ENCODE results near the gene SLC51B.

Gene SLC51B

GRCh38 chr15:65060641-65061397 lies 15.6 kb downstream of the SLC51B start:
- Histone ChIP-seq H3K36me3 (ENCODE audit: low read depth) (no peaks in the 10 kb centered on the region), H3K9me3 (ENCODE audit: severe bottlenecking) (no peaks in the 10 kb centered on the region)
- TF ChIP-seq CTCF (IDR thresholded peaks at IDR 0.05; ENCODE audit: poor library complexity, severe bottlenecking): no peak

GRCh38 chr15:65062061-65062460 lies 16.9 kb downstream of the SLC51B start:
- Histone ChIP-seq H3K4me3 (ENCODE audit: severe bottlenecking) (no peak overlapping the region), H3K9me3 (ENCODE audit: severe bottlenecking) (no peaks in the 10 kb centered on the region), H3K27ac (ENCODE audit: poor library complexity, severe bottlenecking) (no peak overlapping the region), H3K36me3 (ENCODE audit: low read depth) (no peaks in the 10 kb centered on the region), H3K27me3 (ENCODE audit: insufficient read depth, poor library complexity, severe bottlenecking) (peaks cover 16% of the 10 kb centered on the region), H3K4me1 (ENCODE audit: insufficient read depth, poor library complexity, severe bottlenecking) (no peaks in the 10 kb centered on the region)
- no peak for ATAC-seq (ENCODE audit: low read depth)
- no peak for TF ChIP-seq CTCF (IDR thresholded peaks at IDR 0.05; ENCODE audit: poor library complexity, severe bottlenecking)
- no peak for DNase-seq (ENCODE audit: low spot score)

More at GRCh38 chr15:65060641-65061397, 15.6 kb downstream of the SLC51B start:
- ATAC-seq (ENCODE audit: low read depth): no peak
- H3K27ac ChIP-seq (ENCODE audit: poor library complexity, severe bottlenecking): no peak overlapping the region
- H3K4me1 ChIP-seq (ENCODE audit: insufficient read depth, poor library complexity, severe bottlenecking): no peaks in the 10 kb centered on the region
- H3K27me3 ChIP-seq (ENCODE audit: insufficient read depth, poor library complexity, severe bottlenecking): peaks cover 4% of the 10 kb centered on the region
- DNase-seq (ENCODE audit: low spot score): no peak
- no peak overlapping the region for H3K4me3 ChIP-seq (ENCODE audit: severe bottlenecking)

GRCh38 chr15:65062726-65063125 lies 17.5 kb downstream of the SLC51B start:
- no peaks in the 10 kb centered on the region for H3K4me1 ChIP-seq (ENCODE audit: insufficient read depth, poor library complexity, severe bottlenecking)
- H3K36me3 ChIP-seq (ENCODE audit: low read depth): no peaks in the 10 kb centered on the region
- H3K9me3 ChIP-seq (ENCODE audit: severe bottlenecking): no peaks in the 10 kb centered on the region
- DNase-seq (ENCODE audit: low spot score) (no peak), ATAC-seq (ENCODE audit: low read depth) (no peak)
- peaks cover 22% of the 10 kb centered on the region for H3K27me3 ChIP-seq (ENCODE audit: insufficient read depth, poor library complexity, severe bottlenecking)
- no peak for TF ChIP-seq CTCF (IDR thresholded peaks at IDR 0.05; ENCODE audit: poor library complexity, severe bottlenecking)
- H3K4me3 ChIP-seq (ENCODE audit: severe bottlenecking): no peak overlapping the region
- H3K27ac ChIP-seq (ENCODE audit: poor library complexity, severe bottlenecking): no peak overlapping the region

- no peak for ATAC-seq (ENCODE audit: low read depth)
- Histone ChIP-seq H3K27me3 (ENCODE audit: insufficient read depth, poor library complexity, severe bottlenecking) (peaks cover 30% of the 10 kb centered on the region), H3K4me1 (ENCODE audit: insufficient read depth, poor library complexity, severe bottlenecking) (no peaks in the 10 kb centered on the region), H3K4me3 (ENCODE audit: severe bottlenecking) (no peak overlapping the region), H3K9me3 (ENCODE audit: severe bottlenecking) (no peaks in the 10 kb centered on the region), H3K36me3 (ENCODE audit: low read depth) (no peaks in the 10 kb centered on the region), H3K27ac (ENCODE audit: poor library complexity, severe bottlenecking) (no peak overlapping the region)
- no peak for TF ChIP-seq CTCF (IDR thresholded peaks at IDR 0.05; ENCODE audit: poor library complexity, severe bottlenecking)
- no peak for DNase-seq (ENCODE audit: low spot score)
Observed at GRCh38 chr15:65066001-65066634, 20.9 kb downstream of the SLC51B start.
